Loucy (cell line): ENCODE results near the gene CTBP2.

Source experiments
- EZH2phosphoT487 ChIP-seq: fragments of 200-600 bp; IDR thresholded peaks from 2 replicates; pipeline ENCODE4 v1.6.1; 2018; ENCODE audit warnings: antibody characterized with exemption, mild to moderate bottlenecking, moderate library complexity, borderline replicate concordance
- TF ChIP-seq, protein P1 (sequence below): fragments of 200-600 bp; sonication (generic); conservative IDR thresholded peaks from 2 replicates; pipeline ENCODE4 v1.5.1; 2014; ENCODE audit warnings: mild to moderate bottlenecking, antibody characterized with exemption, low read length

GRCh38 chr10:125149036-125149679 is 11.2 kb downstream of the CTBP2 start:
- TF ChIP-seq, protein P1, sequence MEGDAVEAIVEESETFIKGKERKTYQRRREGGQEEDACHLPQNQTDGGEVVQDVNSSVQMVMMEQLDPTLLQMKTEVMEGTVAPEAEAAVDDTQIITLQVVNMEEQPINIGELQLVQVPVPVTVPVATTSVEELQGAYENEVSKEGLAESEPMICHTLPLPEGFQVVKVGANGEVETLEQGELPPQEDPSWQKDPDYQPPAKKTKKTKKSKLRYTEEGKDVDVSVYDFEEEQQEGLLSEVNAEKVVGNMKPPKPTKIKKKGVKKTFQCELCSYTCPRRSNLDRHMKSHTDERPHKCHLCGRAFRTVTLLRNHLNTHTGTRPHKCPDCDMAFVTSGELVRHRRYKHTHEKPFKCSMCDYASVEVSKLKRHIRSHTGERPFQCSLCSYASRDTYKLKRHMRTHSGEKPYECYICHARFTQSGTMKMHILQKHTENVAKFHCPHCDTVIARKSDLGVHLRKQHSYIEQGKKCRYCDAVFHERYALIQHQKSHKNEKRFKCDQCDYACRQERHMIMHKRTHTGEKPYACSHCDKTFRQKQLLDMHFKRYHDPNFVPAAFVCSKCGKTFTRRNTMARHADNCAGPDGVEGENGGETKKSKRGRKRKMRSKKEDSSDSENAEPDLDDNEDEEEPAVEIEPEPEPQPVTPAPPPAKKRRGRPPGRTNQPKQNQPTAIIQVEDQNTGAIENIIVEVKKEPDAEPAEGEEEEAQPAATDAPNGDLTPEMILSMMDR = no peak
- no peak for TF ChIP-seq EZH2phosphoT487
